SU-DHL-6 (cell line): Measurements from ENCODE around the gene TRIM59.

Experiments used
- H2AFZ ChIP-seq: fragments of 200-600 bp; sonication (generic); 2 replicates; pipeline ENCODE4 v1.6.1; 2014; ENCODE audit warnings: low read depth, mild to moderate bottlenecking, moderate library complexity, mixed read lengths, antibody characterized with exemption, low read length; ENCODE audit not compliant: severe bottlenecking
- H3F3A ChIP-seq: fragments of 200-600 bp; shearing (Covaris generic); 2 replicates; pipeline ENCODE4 v1.6.0; 2016; ENCODE audit warnings: antibody characterized with exemption, mild to moderate bottlenecking; ENCODE audit not compliant: insufficient read depth
- H3K27ac ChIP-seq: fragments of 200-600 bp; sonication (generic); 2 replicates; pipeline ENCODE4 v1.5.1; 2016; ENCODE audit warnings: low read depth, mild to moderate bottlenecking, low read length, moderate library complexity, mixed read lengths
- H3K27me3 ChIP-seq: fragments of 200-600 bp; sonication (generic), shearing (Covaris generic); 2 replicates; pipeline ENCODE4 v1.6.0; 2014; ENCODE audit warnings: mild to moderate bottlenecking, low read length
- H3K36me3 ChIP-seq: fragments of 200-600 bp; sonication (generic); 2 replicates; pipeline ENCODE4 v1.6.1; 2014; ENCODE audit warnings: mild to moderate bottlenecking, low read length, mixed read lengths
- H3K4me2 ChIP-seq: fragments of 300-600, 200-600 bp; shearing (Covaris generic), sonication (generic); 2 replicates; pipeline ENCODE4 v1.6.0; 2014; ENCODE audit warnings: low read length, low read depth, mild to moderate bottlenecking; ENCODE audit not compliant: poor library complexity, severe bottlenecking
- H3K4me3 ChIP-seq: fragments of 200-600 bp; sonication (generic); 2 replicates; pipeline ENCODE4 v1.5.1; 2014; ENCODE audit warnings: antibody characterized with exemption, low read length, mild to moderate bottlenecking, mixed read lengths; ENCODE audit not compliant: insufficient read depth, poor library complexity, severe bottlenecking
- H3K79me2 ChIP-seq: fragments of 200-600 bp; sonication (generic); 2 replicates; pipeline ENCODE4 v1.6.1; 2014; ENCODE audit warnings: mild to moderate bottlenecking, low read length, moderate library complexity; ENCODE audit not compliant: insufficient read depth
- H3K9ac ChIP-seq: fragments of 200-600 bp; sonication (generic); 2 replicates; pipeline ENCODE4 v1.7.0; 2014; ENCODE audit warnings: mild to moderate bottlenecking, low read length
- H3K9me2 ChIP-seq: fragments of 200-600 bp; sonication (generic); replicated peaks from 2 replicates; pipeline ENCODE4 v1.6.1; 2014; ENCODE audit warnings: low read length; ENCODE audit not compliant: insufficient read depth
- H3K9me3 ChIP-seq: fragments of 200-600 bp; sonication (generic); 2 replicates; pipeline ENCODE4 v1.6.1; 2014; ENCODE audit warnings: low read length, mixed read lengths; ENCODE audit not compliant: insufficient read depth
- H4K20me1 ChIP-seq: fragments of 200-600 bp; sonication (generic); 2 replicates; pipeline ENCODE4 v1.6.1; 2014; ENCODE audit warnings: low read depth, mild to moderate bottlenecking, antibody characterized with exemption, low read length, moderate library complexity, mixed read lengths
- EZH2phosphoT487 ChIP-seq: fragments of 200-600 bp; sonication (generic), shearing (Covaris generic); conservative IDR thresholded peaks from 2 replicates; pipeline ENCODE4 v1.6.1; 2018; ENCODE audit warnings: mild to moderate bottlenecking, antibody characterized with exemption, low read length, moderate library complexity, mixed read lengths
- TF ChIP-seq, protein P1 (sequence below): fragments of 200-600 bp; sonication (generic); IDR thresholded peaks from one replicate; pipeline ENCODE4 v1.5.1; 2017; ENCODE audit warnings: antibody characterized with exemption, mild to moderate bottlenecking, low read length, moderate library complexity; ENCODE audit not compliant: insufficient read depth, poor library complexity, severe bottlenecking

TRIM59 gene

DNA sequence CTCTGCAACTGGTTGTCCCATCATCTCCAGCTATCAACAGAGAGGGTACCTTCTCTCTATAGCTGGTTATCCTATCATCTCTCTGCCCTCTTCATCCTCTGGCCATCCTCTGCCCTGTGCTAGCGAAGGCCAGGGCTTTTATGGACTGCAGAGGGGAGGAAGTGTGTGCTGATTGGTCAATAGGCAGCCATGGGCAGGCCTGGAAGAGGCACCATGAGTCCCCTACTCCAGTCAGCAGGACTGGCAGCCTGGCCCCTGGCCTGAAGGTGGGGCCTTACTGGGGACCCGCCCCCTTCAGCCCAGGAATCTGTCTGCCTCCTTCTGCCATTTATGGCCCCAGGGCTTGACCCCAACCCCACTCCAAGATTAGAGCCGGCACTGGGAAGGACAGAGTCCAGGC lies 10.4 kb upstream of the TRIM59 start:
- TF ChIP-seq, protein P1, sequence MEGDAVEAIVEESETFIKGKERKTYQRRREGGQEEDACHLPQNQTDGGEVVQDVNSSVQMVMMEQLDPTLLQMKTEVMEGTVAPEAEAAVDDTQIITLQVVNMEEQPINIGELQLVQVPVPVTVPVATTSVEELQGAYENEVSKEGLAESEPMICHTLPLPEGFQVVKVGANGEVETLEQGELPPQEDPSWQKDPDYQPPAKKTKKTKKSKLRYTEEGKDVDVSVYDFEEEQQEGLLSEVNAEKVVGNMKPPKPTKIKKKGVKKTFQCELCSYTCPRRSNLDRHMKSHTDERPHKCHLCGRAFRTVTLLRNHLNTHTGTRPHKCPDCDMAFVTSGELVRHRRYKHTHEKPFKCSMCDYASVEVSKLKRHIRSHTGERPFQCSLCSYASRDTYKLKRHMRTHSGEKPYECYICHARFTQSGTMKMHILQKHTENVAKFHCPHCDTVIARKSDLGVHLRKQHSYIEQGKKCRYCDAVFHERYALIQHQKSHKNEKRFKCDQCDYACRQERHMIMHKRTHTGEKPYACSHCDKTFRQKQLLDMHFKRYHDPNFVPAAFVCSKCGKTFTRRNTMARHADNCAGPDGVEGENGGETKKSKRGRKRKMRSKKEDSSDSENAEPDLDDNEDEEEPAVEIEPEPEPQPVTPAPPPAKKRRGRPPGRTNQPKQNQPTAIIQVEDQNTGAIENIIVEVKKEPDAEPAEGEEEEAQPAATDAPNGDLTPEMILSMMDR, result no peak
- TF ChIP-seq EZH2phosphoT487, result no peak
- H3K27ac ChIP-seq, result no peak overlapping the region
- H3K9me2 ChIP-seq, result no peaks in the 10 kb centered on the region
- H4K20me1 ChIP-seq, result no peaks in the 10 kb centered on the region
- H3K9ac ChIP-seq, result no peak overlapping the region
- no peak overlapping the region for H3K4me3 ChIP-seq
- H3K27me3 ChIP-seq, result no peaks in the 10 kb centered on the region
- H3K9me3 ChIP-seq, result no peaks in the 10 kb centered on the region
- H3K36me3 ChIP-seq, result no peaks in the 10 kb centered on the region
- H2AFZ ChIP-seq, result no peak overlapping the region
- H3K79me2 ChIP-seq, result no peaks in the 10 kb centered on the region
- H3K4me2 ChIP-seq, result no peak overlapping the region
- H3F3A ChIP-seq, result no peaks in the 10 kb centered on the region

GRCh38 chr3:160459450-160459970 lies 9.9 kb upstream of the TRIM59 start:
- Histone ChIP-seq H3K79me2 (no peaks in the 10 kb centered on the region), H2AFZ (no peak overlapping the region), H3F3A (no peaks in the 10 kb centered on the region), H3K9me2 (no peaks in the 10 kb centered on the region), H3K9me3 (no peaks in the 10 kb centered on the region), H3K27ac (no peak overlapping the region), H4K20me1 (no peaks in the 10 kb centered on the region), H3K36me3 (no peaks in the 10 kb centered on the region), H3K4me3 (no peak overlapping the region), H3K27me3 (no peaks in the 10 kb centered on the region), H3K9ac (no peak overlapping the region), H3K4me2 (no peak overlapping the region)
- TF ChIP-seq EZH2phosphoT487, result no peak
- TF ChIP-seq, protein P1, result no peak

DNA sequence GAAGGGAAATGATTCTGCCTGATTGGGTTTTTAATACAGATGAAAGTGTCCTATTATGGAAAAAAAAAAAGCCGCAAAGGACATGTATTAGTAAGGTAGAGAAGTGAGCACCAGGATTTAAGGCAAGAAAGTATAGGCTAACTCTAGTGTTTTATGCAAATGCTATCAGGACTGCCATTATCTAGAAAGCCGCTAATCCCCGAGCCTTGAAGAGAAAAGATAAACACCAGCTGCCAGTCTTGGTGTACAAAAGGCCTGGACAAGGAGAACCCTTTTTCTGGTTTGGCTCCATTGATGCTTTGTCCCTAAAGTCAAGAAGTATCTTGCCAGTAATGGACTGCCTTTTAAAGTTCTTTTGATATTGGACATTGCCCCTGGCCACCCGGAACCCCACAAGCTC lies 8.6 kb upstream of the TRIM59 start:
- no peak overlapping the region for H3K27ac ChIP-seq
- H3K79me2 ChIP-seq, result no peaks in the 10 kb centered on the region
- H3K9me3 ChIP-seq, result no peaks in the 10 kb centered on the region
- TF ChIP-seq, protein P1, result no peak
- no peak for TF ChIP-seq EZH2phosphoT487
- H3K9me2 ChIP-seq, result no peaks in the 10 kb centered on the region
- H3K9ac ChIP-seq, result no peak overlapping the region
- no peak overlapping the region for H3K4me2 ChIP-seq
- H3K36me3 ChIP-seq, result no peaks in the 10 kb centered on the region
- H4K20me1 ChIP-seq, result no peaks in the 10 kb centered on the region
- no peak overlapping the region for H2AFZ ChIP-seq
- no peaks in the 10 kb centered on the region for H3F3A ChIP-seq
- no peaks in the 10 kb centered on the region for H3K27me3 ChIP-seq
- no peak overlapping the region for H3K4me3 ChIP-seq

DNA sequence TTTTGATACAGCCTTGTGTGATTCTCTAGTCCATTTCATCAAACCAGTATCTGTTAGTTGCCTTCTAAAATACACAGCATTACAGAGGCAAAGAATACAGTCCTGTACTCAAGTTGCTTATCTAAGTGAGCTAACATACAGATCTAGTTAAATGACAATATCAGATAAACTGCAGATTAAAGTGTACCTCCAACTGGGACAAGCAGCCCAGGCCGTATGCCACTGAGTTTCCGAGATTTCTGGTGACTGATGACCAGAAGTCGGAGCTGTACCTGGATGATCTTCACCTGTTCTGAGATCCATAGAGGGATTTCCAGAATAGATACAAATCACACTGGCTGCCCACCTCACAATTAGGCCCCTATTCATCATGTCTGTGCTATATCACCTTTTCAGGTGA lies 6.3 kb upstream of the TRIM59 start:
- no peak overlapping the region for H3K9ac ChIP-seq
- H3K79me2 ChIP-seq, result no peaks in the 10 kb centered on the region
- H3K9me2 ChIP-seq, result no peaks in the 10 kb centered on the region
- no peaks in the 10 kb centered on the region for H4K20me1 ChIP-seq
- no peak overlapping the region for H3K4me3 ChIP-seq
- H3K9me3 ChIP-seq, result no peaks in the 10 kb centered on the region
- H3K4me2 ChIP-seq, result no peak overlapping the region
- H3F3A ChIP-seq, result no peaks in the 10 kb centered on the region
- no peaks in the 10 kb centered on the region for H3K36me3 ChIP-seq
- H3K27me3 ChIP-seq, result no peaks in the 10 kb centered on the region
- no peak overlapping the region for H3K27ac ChIP-seq
- H2AFZ ChIP-seq, result no peak overlapping the region
- TF ChIP-seq EZH2phosphoT487, result no peak
- TF ChIP-seq, protein P1, result no peak
